ENCODE measurements around the gene MED13.

DNA sequence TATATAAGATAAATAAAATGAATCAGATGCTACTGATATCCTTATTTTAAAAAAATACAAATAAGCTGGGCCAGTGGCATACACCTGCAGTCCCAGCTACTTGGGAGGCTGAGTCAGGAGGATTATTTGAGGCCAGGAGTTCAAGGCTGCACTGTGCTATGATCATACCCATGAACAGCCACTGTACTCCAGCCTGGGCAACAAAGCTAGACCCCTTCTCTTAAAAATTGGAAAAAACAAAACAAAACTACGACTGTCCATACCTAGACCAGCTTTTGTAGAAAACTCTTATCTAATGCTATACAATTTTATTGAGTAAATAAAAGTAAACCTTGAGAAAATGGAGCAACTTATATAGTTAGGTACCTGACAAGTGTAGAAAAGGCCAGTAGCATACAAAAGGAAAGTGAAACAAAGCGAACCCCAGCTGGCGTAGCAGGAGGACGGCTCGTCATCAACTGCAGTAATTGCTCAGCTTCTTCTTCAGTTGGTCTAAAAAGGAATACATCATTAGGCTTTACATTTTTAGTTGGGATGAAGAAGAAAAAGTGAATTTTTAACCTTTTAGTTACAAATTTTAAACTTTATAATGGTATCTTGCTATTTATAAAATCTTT lies 160.9 kb downstream of the MED13 start:
- TF ChIP-seq, protein P1, sequence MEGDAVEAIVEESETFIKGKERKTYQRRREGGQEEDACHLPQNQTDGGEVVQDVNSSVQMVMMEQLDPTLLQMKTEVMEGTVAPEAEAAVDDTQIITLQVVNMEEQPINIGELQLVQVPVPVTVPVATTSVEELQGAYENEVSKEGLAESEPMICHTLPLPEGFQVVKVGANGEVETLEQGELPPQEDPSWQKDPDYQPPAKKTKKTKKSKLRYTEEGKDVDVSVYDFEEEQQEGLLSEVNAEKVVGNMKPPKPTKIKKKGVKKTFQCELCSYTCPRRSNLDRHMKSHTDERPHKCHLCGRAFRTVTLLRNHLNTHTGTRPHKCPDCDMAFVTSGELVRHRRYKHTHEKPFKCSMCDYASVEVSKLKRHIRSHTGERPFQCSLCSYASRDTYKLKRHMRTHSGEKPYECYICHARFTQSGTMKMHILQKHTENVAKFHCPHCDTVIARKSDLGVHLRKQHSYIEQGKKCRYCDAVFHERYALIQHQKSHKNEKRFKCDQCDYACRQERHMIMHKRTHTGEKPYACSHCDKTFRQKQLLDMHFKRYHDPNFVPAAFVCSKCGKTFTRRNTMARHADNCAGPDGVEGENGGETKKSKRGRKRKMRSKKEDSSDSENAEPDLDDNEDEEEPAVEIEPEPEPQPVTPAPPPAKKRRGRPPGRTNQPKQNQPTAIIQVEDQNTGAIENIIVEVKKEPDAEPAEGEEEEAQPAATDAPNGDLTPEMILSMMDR (optimal IDR thresholded peaks at IDR 0.05 in 1 of 3, IDR thresholded peaks at IDR 0.05 in 1 of 3, conservative IDR thresholded peaks at IDR 0.05 in 1 of 3; ENCODE audit: extremely low read depth in 1 of 3, insufficient read depth in 2 of 3, low read length in 3 of 3): no peak
- no peak for TF ChIP-seq EZH2 (IDR thresholded peaks at IDR 0.05; ENCODE audit: low read length)

Data from keratinocyte (primary cell).